Measurements from ENCODE around the gene IPP.

The IPP gene

GRCh38 chr1:45750298-45751038, at the start of gene IPP:
Gene IPP, minus strand, starts transcription at chr1:45750653. Its CDS starts 4,242 bp downstream, at chr1:45746411.
- peak; percentile 36 for TF ChIP-seq CTCF (conservative IDR thresholded peaks at IDR 0.05; ENCODE audit: low read depth, low read length)
- DNase-seq (ENCODE audit: low read depth), result peak; percentile 98
- peak within 1 kb of the TSS; percentile 84 for H3K4me3 ChIP-seq (ENCODE audit: low read depth, low read length)

GRCh38 chr1:45796946-45797345, 46.5 kb upstream of the IPP start:
- no peak overlapping the region for H3K4me3 ChIP-seq (ENCODE audit: low read depth, low read length)
- TF ChIP-seq CTCF (conservative IDR thresholded peaks at IDR 0.05; ENCODE audit: low read depth, low read length), result no peak
- no peak for DNase-seq (ENCODE audit: low read depth)

GRCh38 chr1:45796381-45796780, 45.9 kb upstream of the IPP start:
- TF ChIP-seq CTCF (conservative IDR thresholded peaks at IDR 0.05; ENCODE audit: low read depth, low read length), result no peak
- no peak overlapping the region for H3K4me3 ChIP-seq (ENCODE audit: low read depth, low read length)
- DNase-seq (ENCODE audit: low read depth), result no peak

GRCh38 chr1:45793942-45794604, 43.6 kb upstream of the IPP start:
- peak overlapping the region; percentile 28 for H3K4me3 ChIP-seq (ENCODE audit: low read depth, low read length)
- peak; percentile 25 for DNase-seq (ENCODE audit: low read depth)
- peak; percentile 17 for TF ChIP-seq CTCF (conservative IDR thresholded peaks at IDR 0.05; ENCODE audit: low read depth, low read length)

- no peak for TF ChIP-seq CTCF (conservative IDR thresholded peaks at IDR 0.05; ENCODE audit: low read depth, low read length)
- no peak for DNase-seq (ENCODE audit: low read depth)
- H3K4me3 ChIP-seq (ENCODE audit: low read depth, low read length), result no peak overlapping the region
Measured at GRCh38 chr1:45792744-45793143, 42.3 kb upstream of the IPP start.

- no peak overlapping the region for H3K4me3 ChIP-seq (ENCODE audit: low read depth, low read length)
- no peak for DNase-seq (ENCODE audit: low read depth)
- no peak for TF ChIP-seq CTCF (conservative IDR thresholded peaks at IDR 0.05; ENCODE audit: low read depth, low read length)
Measured at GRCh38 chr1:45789601-45790000, 39.1 kb upstream of the IPP start.
